GM21737 (cell line): ENCODE data around the gene MRPL40.

Experiments
- ATAC-seq: cut with Tn5 transposase; IDR thresholded peaks from one replicate; pipeline ENCODE4 v1.9.1; 2021; ENCODE audit warnings: mild to moderate bottlenecking, moderate library complexity; ENCODE audit not compliant: unreplicated experiment

Gene MRPL40

GRCh38 chr22:19461506-19461905 lies 29.2 kb downstream of the MRPL40 start:
- no peak for ATAC-seq

- no peak for ATAC-seq
Observed at GRCh38 chr22:19463008-19463407, 30.7 kb downstream of the MRPL40 start.

GRCh38 chr22:19463491-19464469 lies 31.4 kb downstream of the MRPL40 start:
- ATAC-seq, result no peak

GRCh38 chr22:19464546-19464945 lies 32.2 kb downstream of the MRPL40 start:
- ATAC-seq, result no peak

GRCh38 chr22:19464975-19465374 lies 32.6 kb downstream of the MRPL40 start:
- no peak for ATAC-seq

- no peak for ATAC-seq
Observed at GRCh38 chr22:19466126-19466716, 33.9 kb downstream of the MRPL40 start.

GRCh38 chr22:19466848-19467752 lies 34.8 kb downstream of the MRPL40 start:
- no peak for ATAC-seq

- no peak for ATAC-seq
Observed at GRCh38 chr22:19467912-19468311, 35.6 kb downstream of the MRPL40 start.

GRCh38 chr22:19469421-19469820 lies 37.1 kb downstream of the MRPL40 start:
- ATAC-seq, result no peak

GRCh38 chr22:19470010-19470409 lies 37.7 kb downstream of the MRPL40 start:
- ATAC-seq, result no peak

- no peak for ATAC-seq
Observed at GRCh38 chr22:19471572-19471971, 39.2 kb downstream of the MRPL40 start.

GRCh38 chr22:19472233-19472632 lies 39.9 kb downstream of the MRPL40 start:
- no peak for ATAC-seq

- ATAC-seq, result no peak
Observed at GRCh38 chr22:19473578-19473977, 41.2 kb downstream of the MRPL40 start.

- no peak for ATAC-seq
Observed at GRCh38 chr22:19476023-19476422, 43.7 kb downstream of the MRPL40 start.

- no peak for ATAC-seq
Observed at GRCh38 chr22:19477321-19478044, 45.1 kb downstream of the MRPL40 start.

GRCh38 chr22:19478045-19478900 lies 45.9 kb downstream of the MRPL40 start:
- no peak for ATAC-seq

- ATAC-seq, result peak; percentile 45
Observed at GRCh38 chr22:19478901-19479354, 46.6 kb downstream of the MRPL40 start, which contains the start of gene UFD1. TSS of gene UFD1 (minus strand) at chr22:19479193. CDS start at chr22:19479085, 108 bp downstream.

- peak; percentile 84 for ATAC-seq
Observed at GRCh38 chr22:19479355-19480172, 47.2 kb downstream of the MRPL40 start, which contains the start of gene CDC45. TSS of gene CDC45 (plus strand) at chr22:19479920. CDS start at chr22:19479969, 49 bp downstream.
